ENCODE results near the gene ZNF831. TPM values are rescaled to one million over a fixed set of nuclear protein-coding genes. Genes with fewer than 3 reads are reported as not detected.

Gene ZNF831
- total and polyA plus RNA-seq, 10 of the 15 experiments (the other 5 are each of a cell fraction or from before 2014, with no cell fraction given), result 0.01 to 0.97 (median 0.23) TPM

- RAD21 ChIA-PET (ENCODE audit: unreplicated experiment), result no interaction called here
- BruUV-seq (replicated peaks), result no TSS peak
- no peak for DNase-seq (ENCODE audit: low read depth, low spot score)
- POLR2A ChIA-PET, result no interaction called here
- Histone ChIP-seq H4K20me1 (ENCODE audit: control insufficient read depth, insufficient read depth) (no peaks in the 10 kb centered on the region), H3K79me2 (ENCODE audit: control insufficient read depth, insufficient read depth, low read length) (no peaks in the 10 kb centered on the region), H3K4me1 (ENCODE audit: control insufficient read depth, insufficient read depth, low read length) (no peaks in the 10 kb centered on the region), H3K4me2 (ENCODE audit: control insufficient read depth, insufficient read depth) (no peak overlapping the region), H3K27ac (ENCODE audit: control insufficient read depth, insufficient read depth) (no peak overlapping the region), H3K36me3 (ENCODE audit: control insufficient read depth in 2 of 2, insufficient read depth in 2 of 2, low read length in 1 of 2) (no peaks in the 10 kb centered on the region), H2AFZ (ENCODE audit: control insufficient read depth, low read depth, low read length) (no peak overlapping the region), H3K9me3 (replicated peaks; ENCODE audit: control insufficient read depth, insufficient read depth, low read length) (no peaks in the 10 kb centered on the region), H3K27me3 (replicated peaks in 1 of 2; ENCODE audit: control insufficient read depth in 2 of 2, insufficient read depth in 2 of 2, low read length in 1 of 2) (peaks cover 3 to 4% of the 10 kb centered on the region in 2 experiments; a peak in 2 of 4 replicates), H3K9ac (ENCODE audit: control insufficient read depth, insufficient read depth, low read length) (no peak overlapping the region), H3K4me3 (no peak overlapping the region)
- WGBS (ENCODE audit: insufficient coverage, insufficient replicate concordance, low lambda C conversion rate, missing lambda C conversion rate), result 3% methylated on average over 4 of the region's 4 CpGs
- SMC1A ChIA-PET (ENCODE audit: uncharacterized antibody, unreplicated experiment), result interaction anchor here (0.7 kb wide), 1 partner anchor 320 kb away, joined by 3 read pairs; no protein-coding TSS in a partner anchor
- intact Hi-C loops (cut with micrococcal nuclease; ENCODE audit: unreplicated experiment) (no loop called here), in situ Hi-C loops (cut with MboI) (no loop called here)
- CTCF ChIA-PET, result no interaction called here
- no peak for ATAC-seq
- TF ChIP-seq PBX3 (IDR thresholded peaks at IDR 0.05; ENCODE audit: insufficient replicate concordance, low read depth, low read length) (no peak), PAX5 (IDR thresholded peaks at IDR 0.05; ENCODE audit: borderline replicate concordance, low read depth, low read length) (peak; percentile 44; the same call in 1 of the 2 replicates)
- no peak for FAIRE-seq
These were observed 105.9 kb downstream of the ZNF831 start for GRCh38 chr20:59269411-59270025.

- in situ Hi-C loops (cut with MboI), result no loop called here
- POLR2A ChIA-PET, result no interaction called here
- RAD21 ChIA-PET (ENCODE audit: unreplicated experiment), result no interaction called here
- FAIRE-seq (no peak), DNase-seq (ENCODE audit: low read depth, low spot score) (no peak), ATAC-seq (no peak)
- CTCF ChIA-PET, result no interaction called here
- H3K4me3 ChIP-seq, result no peak overlapping the region
- BruUV-seq (replicated peaks), result no TSS peak
- TF ChIP-seq SPI1 (IDR thresholded peaks at IDR 0.05; ENCODE audit: borderline replicate concordance, insufficient read depth, low read depth, low read length) (no peak), RFX5 (IDR thresholded peaks at IDR 0.05; ENCODE audit: low read depth, low read length) (no peak), WRNIP1 (IDR thresholded peaks at IDR 0.05; ENCODE audit: borderline replicate concordance, low read depth, low read length) (no peak), CBX5 (IDR thresholded peaks at IDR 0.05; ENCODE audit: low read depth) (no peak), KAT2A (conservative IDR thresholded peaks at IDR 0.05; ENCODE audit: control insufficient read depth, low read depth, low read length) (no peak)
- H3K9me3 ChIP-seq (replicated peaks; ENCODE audit: control insufficient read depth, insufficient read depth, low read length), result no peaks in the 10 kb centered on the region
- no peak overlapping the region for H3K4me2 ChIP-seq (ENCODE audit: control insufficient read depth, insufficient read depth)
- H4K20me1 ChIP-seq (ENCODE audit: control insufficient read depth, insufficient read depth), result no peaks in the 10 kb centered on the region
- WGBS (ENCODE audit: insufficient coverage, insufficient replicate concordance, low lambda C conversion rate, missing lambda C conversion rate), result 51% methylated on average over 3 of the region's 3 CpGs
- SMC1A ChIA-PET (ENCODE audit: uncharacterized antibody, unreplicated experiment), result interaction anchor here (0.6 kb wide), 1 partner anchor 181 kb away, joined by 3 read pairs; no protein-coding TSS in a partner anchor
- no peaks in the 10 kb centered on the region for H3K79me2 ChIP-seq (ENCODE audit: control insufficient read depth, insufficient read depth, low read length)
- peaks cover 3 to 4% of the 10 kb centered on the region in 2 experiments; a peak in 2 of 4 replicates for H3K27me3 ChIP-seq (replicated peaks in 1 of 2; ENCODE audit: control insufficient read depth in 2 of 2, insufficient read depth in 2 of 2, low read length in 1 of 2)
- intact Hi-C loops (cut with micrococcal nuclease; ENCODE audit: unreplicated experiment), result no loop called here
- H3K4me1 ChIP-seq (ENCODE audit: control insufficient read depth, insufficient read depth, low read length), result no peaks in the 10 kb centered on the region
- no peaks in the 10 kb centered on the region for H3K36me3 ChIP-seq (ENCODE audit: control insufficient read depth in 2 of 2, insufficient read depth in 2 of 2, low read length in 1 of 2)
- no peak overlapping the region for H3K9ac ChIP-seq (ENCODE audit: control insufficient read depth, insufficient read depth, low read length)
- H2AFZ ChIP-seq (ENCODE audit: control insufficient read depth, low read depth, low read length), result no peak overlapping the region
- H3K27ac ChIP-seq (ENCODE audit: control insufficient read depth, insufficient read depth), result no peak overlapping the region
These were observed 106.8 kb downstream of the ZNF831 start for GRCh38 chr20:59270380-59270779.

Measured in GM12878 (cell line).